HG03575 (cell line): ENCODE results near the gene PAM.

Source experiments
- ATAC-seq: cut with Tn5 transposase; IDR thresholded peaks from one replicate; pipeline ENCODE4 v1.9.1; 2021; ENCODE audit not compliant: unreplicated experiment, insufficient number of reproducible peaks, low FRiP score; ENCODE audit errors: extremely low read depth

PAM gene

GRCh38 chr5:102754767-102755431 is at the start of gene PAM:
Gene PAM (plus strand): TSS chr5:102755305. CDS start chr5:102866196, 110,891 bp downstream.
- peak; percentile 46 for ATAC-seq

DNA sequence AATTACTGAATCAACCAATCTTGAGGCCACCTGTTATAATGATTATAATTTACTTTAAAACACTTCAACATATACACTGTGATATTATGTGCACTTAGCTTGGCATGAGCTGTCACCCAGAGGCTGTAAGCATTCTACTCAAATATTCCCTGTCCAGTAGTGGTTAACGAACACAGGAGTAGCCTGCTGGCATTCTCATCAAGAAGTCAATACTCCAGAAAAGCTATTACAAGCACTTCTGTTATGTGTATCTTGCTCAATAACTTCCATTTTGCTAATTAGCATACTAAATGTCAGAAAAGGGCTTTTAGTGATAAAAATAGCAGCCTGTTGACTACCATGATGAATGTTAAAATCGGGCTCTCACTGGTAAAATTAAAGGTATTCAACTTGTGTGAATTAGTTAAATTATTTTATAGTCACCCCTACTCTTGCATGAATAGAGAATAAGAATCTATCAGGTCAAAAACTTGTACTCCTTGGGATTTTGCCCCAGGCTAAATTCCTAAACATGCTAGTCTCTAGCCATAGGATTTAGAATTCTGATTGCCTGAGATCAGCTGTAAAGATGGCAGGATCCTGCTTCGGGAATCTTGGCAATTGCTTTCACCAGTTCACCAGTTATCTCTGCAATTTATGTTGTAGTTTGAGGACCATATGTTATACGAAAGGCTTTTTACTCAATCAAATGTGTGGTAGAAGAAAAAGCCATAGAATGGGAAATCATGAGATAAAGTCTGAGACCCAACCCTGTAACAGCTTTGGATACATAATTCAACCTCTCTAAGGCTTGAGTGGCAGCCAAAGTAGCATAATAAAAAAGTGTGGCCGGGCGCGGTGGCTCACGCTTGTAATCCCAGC is 43.4 kb upstream of the PAM start:
- no peak for ATAC-seq

DNA sequence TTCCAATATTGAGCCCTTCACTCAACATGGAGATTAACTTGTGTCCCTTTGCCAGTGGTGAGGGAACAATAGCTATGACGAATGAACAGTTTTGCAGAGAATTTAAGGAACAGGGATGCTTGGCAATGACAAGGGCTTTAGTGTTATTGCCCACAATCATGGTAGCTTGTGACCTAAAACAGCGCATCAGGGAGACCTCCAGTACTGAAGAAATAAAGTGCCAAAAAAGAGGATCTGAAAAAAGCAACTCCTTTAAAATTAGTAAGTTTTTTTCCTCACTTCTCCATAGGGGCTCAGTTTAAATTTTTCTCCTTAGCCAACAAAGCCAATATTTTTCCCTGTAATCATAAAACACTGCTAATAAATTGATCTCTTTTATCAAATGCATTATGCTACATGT is 41.8 kb upstream of the PAM start:
- no peak for ATAC-seq

DNA sequence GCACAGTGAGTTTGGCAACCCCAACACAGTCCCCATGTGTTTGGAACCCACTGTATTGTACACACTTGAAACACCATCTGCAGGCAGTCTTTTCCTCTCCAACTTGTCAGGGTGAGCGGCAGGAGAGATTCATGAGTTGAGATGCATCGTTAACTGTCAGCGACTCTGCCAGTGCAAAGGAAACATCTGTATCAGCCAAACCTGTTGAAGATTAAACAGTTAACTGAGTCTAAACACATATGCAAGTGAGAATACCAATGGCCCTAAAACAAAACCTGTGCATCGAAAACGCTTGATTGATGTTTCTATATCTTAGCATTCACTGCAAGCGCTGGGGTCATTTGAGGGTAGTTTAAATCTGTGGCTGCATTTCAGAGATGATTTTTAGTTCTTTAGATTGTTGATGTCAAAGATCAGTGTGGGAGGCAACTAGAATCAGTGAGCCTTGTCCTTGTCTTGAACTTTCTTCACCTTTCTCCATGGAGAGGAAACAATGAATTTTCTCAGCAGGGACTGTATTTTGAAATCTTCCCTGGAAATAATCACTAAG is 41.3 kb upstream of the PAM start:
- no peak for ATAC-seq

- no peak for ATAC-seq
Measured at GRCh38 chr5:102715082-102715807, 39.9 kb upstream of the PAM start.

DNA sequence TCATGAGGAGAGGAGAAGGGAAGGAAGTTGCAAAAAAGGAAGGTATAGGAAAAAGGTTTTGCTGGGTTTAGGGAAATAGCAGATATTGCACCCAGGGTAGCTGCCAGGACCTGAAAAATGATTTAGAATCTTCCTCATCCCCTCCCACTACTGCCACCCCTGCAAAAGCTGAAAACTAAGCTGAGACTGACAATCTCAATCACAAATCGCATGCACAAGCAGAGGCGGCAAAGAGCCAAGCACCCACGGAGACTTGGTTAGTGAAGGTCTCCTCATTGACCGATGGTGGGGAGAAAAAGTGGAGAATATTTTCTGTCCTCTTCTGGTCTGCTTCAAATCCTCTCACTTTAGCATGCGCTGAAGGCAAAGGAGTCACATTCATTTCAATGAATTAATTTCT is 39.1 kb upstream of the PAM start:
- no peak for ATAC-seq

- ATAC-seq = no peak
Measured at GRCh38 chr5:102718819-102719218, 36.3 kb upstream of the PAM start.

DNA sequence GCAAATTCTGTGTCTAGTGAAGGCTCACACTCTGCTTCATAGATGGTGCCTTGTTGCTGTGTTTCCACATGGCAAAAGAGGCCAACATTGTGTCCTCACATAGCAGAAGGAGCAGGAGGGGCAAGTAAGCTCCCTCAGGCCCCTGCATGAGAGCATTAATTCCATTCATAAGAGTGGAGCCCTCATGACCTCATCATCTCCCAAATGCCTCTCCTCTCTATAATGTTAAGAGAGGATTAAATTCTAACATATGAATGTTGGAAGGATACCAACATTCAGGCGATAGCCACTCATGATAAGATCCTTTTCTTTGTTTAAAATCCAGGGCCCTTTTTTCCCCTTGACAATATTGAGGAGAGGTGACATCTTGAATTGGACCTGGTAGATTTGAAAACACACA is 35.2 kb upstream of the PAM start:
- no peak for ATAC-seq

DNA sequence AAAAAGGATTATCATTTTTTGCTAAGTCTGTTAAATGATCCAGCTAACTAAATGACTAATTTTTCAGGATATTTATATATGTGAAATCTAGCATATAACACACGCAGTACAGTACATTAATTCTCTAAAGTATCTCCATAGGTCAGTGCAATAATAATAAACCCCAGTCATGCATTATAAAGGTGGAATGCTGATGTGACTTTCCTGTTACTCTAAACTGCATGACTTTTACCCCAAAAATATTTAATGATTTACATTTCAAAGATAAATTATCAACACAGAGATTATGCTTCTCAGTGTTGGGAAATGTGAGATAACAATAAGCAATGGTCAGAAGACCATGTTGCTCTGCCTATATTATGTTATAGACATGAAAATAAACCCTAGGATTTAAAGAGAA is 34.1 kb upstream of the PAM start:
- no peak for ATAC-seq

DNA sequence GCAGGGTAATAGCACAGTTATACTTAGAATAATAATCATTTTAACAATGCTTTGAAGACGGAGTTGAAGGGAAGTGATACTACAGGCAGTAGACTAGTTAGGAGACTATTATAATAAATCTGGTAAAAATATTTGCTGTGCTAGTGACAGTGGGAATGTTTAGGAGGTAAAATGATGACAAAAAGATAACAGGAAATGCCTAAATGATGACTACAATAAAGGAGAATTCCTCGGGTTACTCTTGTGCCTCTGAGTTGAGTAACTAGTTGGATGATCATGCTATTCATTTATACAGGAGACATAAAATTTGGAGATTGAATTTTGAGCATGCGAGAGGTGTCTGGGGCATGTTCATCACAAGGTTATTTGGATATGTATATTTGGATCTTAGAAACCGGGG is 32.2 kb upstream of the PAM start:
- no peak for ATAC-seq

DNA sequence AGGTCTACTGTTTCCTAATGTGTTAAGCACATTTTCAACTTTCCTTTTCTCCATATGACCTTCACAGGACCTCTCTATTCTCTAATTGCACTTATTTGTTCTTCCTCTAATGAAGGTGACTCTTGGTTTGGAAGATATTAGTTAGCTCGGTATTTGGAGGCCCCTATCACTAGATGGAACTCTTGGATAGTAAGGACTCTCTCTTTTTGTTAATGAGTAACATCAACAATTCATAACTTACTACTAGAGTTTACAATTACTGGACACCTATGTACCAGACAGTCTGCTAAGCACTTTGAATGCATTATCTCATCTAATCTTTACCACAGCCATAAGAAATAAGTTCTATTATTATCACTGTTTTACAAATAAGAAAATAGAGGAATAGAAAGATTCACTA is 23.4 kb upstream of the PAM start:
- ATAC-seq = no peak

DNA sequence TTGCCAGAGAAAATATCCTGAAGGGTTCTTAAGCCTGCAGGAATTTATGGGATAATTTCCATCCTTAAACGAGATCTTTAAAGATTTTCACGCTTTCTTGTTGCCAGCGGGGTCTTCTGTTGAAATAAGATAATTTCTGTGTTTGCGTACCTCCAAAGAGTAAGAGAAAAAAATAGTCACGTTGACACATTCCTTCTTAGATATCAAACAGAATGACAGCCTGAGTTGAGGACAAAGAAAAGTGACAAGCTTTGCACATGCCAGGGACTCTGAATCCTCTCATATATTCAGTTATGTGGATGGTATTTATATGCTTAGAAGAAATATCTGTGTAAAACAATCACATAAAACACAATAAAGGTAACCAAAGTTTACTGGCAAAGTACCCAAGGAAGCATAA is 21.6 kb upstream of the PAM start:
- no peak for ATAC-seq

DNA sequence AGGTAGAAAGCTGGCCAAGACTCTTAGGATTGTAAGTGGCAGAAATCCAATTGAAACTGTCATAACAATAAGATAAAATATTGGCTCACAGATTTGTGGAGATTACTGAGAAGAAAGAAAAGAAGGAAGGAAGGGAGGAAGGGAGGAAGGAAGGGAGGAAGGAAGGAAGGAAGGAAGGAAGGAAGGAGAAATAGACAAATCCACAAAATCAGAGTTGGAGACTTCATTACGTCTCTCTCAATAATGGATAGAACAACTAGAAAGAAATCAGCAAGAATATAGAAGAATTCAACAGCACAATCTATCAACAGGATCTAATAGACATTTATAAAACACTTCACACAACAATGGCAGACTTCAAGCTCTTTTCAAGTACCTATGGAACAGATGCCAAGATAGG is 17.9 kb upstream of the PAM start:
- ATAC-seq = no peak

- ATAC-seq = no peak
Measured at GRCh38 chr5:102737805-102738469, 17.2 kb upstream of the PAM start.

DNA sequence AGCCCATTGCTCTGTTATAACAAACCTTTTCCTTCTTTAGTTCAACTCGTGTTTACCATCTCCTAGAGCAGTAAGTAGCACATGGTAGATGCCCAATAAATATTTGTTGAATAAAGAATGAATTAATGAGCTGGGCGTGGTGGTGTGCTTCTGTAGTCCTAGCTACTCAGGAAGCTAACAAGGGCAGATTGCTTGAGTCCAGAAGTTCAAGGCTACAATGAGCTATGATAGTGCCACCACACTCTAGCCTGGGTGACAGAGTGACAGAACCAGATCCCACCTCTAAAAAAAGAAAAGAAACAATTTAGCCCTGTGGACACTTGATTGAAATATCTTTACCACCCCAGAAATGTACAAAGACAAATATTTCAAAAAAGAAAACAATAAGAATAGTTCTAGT is 14.6 kb upstream of the PAM start:
- no peak for ATAC-seq

DNA sequence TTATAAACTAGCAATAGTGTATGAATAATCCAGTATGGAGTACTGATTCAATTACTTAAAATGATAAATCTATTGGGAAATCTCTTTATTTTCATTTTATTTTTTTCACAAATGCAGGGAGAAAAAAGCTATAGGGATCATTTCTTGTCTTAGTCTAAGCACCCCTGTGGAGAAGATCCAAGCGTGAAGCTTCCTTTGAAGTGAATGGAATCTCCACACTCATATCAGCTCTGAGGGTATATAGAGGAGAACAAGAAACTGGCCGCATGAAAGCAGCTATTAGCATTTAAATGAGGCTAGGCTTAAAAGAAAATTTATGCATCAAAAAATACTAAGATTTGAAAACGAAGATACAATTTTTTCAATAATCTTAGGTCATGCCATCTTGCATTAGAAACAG is 12.9 kb upstream of the PAM start:
- no peak for ATAC-seq

DNA sequence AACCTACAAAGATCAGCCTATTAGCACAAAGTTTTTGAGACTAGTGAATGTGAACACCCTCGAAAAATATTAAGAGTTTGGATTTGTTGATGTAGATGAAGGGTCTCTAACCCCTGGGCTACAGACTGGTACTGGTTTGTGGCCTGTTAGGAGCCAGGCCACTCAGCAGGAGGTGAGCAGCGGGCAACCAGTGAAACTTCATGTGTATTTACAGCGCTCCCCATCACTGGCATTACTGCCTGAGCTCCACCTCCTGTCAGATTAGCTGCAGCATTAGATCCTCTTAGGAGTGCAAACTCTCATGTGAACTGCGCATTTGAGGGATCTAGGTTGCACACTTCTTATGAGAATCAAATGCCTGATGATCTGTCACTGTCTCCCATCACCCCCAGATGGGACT is 11.2 kb upstream of the PAM start:
- no peak for ATAC-seq

DNA sequence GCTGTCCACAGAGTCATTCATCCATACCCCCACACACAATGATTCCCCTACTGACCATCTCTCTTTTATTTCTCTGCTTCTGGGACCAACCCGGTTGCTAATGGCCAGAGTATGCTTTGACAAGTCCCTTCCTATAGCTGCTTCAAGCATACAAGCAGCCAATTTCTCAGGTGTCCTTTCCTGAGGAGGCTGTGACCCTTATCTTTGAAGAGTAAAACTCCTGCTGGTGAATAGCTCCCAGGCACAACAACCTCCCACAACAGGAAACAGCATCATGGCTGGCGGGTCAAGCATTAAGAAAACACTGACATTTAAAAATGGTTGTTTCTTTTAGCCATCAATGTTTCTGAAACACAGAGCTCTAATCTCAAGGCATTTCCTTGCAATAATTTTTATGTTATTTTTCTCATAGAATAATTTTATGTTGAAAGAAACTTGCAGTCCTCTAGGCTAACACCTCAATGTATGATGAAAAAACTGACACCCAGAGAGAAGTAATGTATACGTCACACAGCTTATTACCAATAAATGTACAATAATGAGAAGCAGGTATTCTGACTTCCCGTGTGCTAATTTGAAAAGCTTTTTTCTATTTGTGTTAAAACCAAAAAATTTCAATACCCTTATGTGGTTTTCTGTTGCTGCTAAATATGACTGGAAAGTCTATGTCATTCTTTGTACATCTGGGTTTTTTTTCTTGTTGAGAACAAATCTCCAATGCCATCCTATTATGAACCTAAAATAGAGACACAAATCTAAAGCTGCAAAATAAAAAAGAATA is 7.5 kb upstream of the PAM start:
- no peak for ATAC-seq
